HG03103 (cell line): Measurements from ENCODE around the gene CRABP1.

Experiments used
- ATAC-seq: cut with Tn5 transposase; IDR thresholded peaks from one replicate; pipeline ENCODE4 v1.9.1; 2021; ENCODE audit warnings: low read depth; ENCODE audit not compliant: unreplicated experiment

CRABP1 gene

DNA sequence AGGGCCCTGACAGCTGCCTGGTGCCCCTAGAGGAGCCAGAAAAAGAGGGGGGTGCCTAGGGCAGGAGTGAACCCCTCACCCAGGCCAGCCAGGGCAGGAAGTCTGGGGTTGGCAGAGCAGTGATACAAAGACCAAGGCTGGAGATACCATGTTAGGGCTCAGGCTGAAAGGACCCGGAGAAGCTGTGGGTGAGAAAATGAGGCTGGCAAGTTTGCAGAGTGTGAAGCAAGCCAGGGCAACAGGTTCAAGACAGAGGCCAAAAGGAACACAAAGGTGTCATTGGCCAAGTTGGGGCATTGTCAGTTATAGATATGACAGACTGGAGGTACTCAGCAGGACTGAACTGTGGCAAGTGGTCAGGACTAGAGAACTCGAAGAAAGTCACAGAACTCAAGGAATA is 57.2 kb downstream of the CRABP1 start:
- no peak for ATAC-seq
